ENCODE data around the gene ASTN2. TPM values are rescaled to one million over a fixed set of nuclear protein-coding genes. Genes with fewer than 3 reads are reported as not detected.

The ASTN2 gene
- total RNA-seq, 1 donor from 2014 or later, result 13.6 TPM

DNA sequence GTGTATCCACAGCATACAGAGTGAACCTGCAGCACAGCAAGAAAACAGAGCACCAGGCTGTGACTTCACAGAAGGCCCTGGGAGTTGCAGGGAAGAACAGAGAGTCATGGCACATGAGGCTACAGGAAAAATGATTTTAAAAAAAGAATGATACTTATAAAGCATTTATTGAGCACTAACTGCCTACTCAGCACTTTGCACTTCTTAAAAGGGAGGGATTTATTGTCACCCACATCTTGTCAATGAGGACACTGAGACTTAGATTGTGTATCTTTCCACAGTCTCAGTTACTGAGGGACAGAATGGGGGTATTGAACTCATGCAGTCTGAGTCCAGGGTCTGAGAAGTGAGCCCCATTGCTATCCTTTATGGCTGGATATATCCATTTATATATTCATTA is 972.3 kb downstream of the ASTN2 start:
- H3K27ac ChIP-seq (ENCODE audit: low read depth, low read length), result no peak overlapping the region
- no peak for FAIRE-seq
- no peaks in the 10 kb centered on the region for H3K79me2 ChIP-seq (ENCODE audit: insufficient read depth, low read length)
- no peaks in the 10 kb centered on the region for H4K20me1 ChIP-seq (ENCODE audit: insufficient read depth, low read length)
- peaks cover 8% of the 10 kb centered on the region for H3K4me1 Mint-ChIP-seq (ENCODE audit: low read depth, unreplicated experiment)
- H3K4me3 Mint-ChIP-seq (ENCODE audit: unreplicated experiment), result no peak overlapping the region
- peaks cover 5% of the 10 kb centered on the region for H3K36me3 Mint-ChIP-seq (ENCODE audit: low read depth, unreplicated experiment)
- H3K27ac Mint-ChIP-seq (ENCODE audit: unreplicated experiment), result no peak overlapping the region
- no peak overlapping the region for H3K9ac ChIP-seq (ENCODE audit: low read length)
- no peak overlapping the region for H2AFZ ChIP-seq (ENCODE audit: low read depth, low read length)
- DNase-seq (ENCODE audit: low read depth), result no peak
- H3K4me3 ChIP-seq (ENCODE audit: insufficient read depth, low read depth, low read length), result no peak overlapping the region
- no peaks in the 10 kb centered on the region for H3K9me3 Mint-ChIP-seq (ENCODE audit: unreplicated experiment)
- no peak overlapping the region for H3K4me2 ChIP-seq (ENCODE audit: low read length)
- H3K9me3 ChIP-seq (ENCODE audit: insufficient read depth, low read depth, low read length), result no peaks in the 10 kb centered on the region
- TF ChIP-seq, protein P1, sequence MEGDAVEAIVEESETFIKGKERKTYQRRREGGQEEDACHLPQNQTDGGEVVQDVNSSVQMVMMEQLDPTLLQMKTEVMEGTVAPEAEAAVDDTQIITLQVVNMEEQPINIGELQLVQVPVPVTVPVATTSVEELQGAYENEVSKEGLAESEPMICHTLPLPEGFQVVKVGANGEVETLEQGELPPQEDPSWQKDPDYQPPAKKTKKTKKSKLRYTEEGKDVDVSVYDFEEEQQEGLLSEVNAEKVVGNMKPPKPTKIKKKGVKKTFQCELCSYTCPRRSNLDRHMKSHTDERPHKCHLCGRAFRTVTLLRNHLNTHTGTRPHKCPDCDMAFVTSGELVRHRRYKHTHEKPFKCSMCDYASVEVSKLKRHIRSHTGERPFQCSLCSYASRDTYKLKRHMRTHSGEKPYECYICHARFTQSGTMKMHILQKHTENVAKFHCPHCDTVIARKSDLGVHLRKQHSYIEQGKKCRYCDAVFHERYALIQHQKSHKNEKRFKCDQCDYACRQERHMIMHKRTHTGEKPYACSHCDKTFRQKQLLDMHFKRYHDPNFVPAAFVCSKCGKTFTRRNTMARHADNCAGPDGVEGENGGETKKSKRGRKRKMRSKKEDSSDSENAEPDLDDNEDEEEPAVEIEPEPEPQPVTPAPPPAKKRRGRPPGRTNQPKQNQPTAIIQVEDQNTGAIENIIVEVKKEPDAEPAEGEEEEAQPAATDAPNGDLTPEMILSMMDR (IDR thresholded peaks at IDR 0.05; ENCODE audit: insufficient read depth, low read depth, low read length), result no peak
- no peak for TF ChIP-seq EZH2 (IDR thresholded peaks at IDR 0.05; ENCODE audit: insufficient read depth, low read length)
- H3K27me3 Mint-ChIP-seq (ENCODE audit: low read depth, unreplicated experiment), result no peaks in the 10 kb centered on the region
- H3K4me1 ChIP-seq (ENCODE audit: insufficient read depth, low read length), result no peaks in the 10 kb centered on the region
- no peaks in the 10 kb centered on the region for H3K27me3 ChIP-seq (ENCODE audit: insufficient read depth, low read length)
- no peaks in the 10 kb centered on the region for H3K36me3 ChIP-seq (ENCODE audit: insufficient read depth, low read length)

DNA sequence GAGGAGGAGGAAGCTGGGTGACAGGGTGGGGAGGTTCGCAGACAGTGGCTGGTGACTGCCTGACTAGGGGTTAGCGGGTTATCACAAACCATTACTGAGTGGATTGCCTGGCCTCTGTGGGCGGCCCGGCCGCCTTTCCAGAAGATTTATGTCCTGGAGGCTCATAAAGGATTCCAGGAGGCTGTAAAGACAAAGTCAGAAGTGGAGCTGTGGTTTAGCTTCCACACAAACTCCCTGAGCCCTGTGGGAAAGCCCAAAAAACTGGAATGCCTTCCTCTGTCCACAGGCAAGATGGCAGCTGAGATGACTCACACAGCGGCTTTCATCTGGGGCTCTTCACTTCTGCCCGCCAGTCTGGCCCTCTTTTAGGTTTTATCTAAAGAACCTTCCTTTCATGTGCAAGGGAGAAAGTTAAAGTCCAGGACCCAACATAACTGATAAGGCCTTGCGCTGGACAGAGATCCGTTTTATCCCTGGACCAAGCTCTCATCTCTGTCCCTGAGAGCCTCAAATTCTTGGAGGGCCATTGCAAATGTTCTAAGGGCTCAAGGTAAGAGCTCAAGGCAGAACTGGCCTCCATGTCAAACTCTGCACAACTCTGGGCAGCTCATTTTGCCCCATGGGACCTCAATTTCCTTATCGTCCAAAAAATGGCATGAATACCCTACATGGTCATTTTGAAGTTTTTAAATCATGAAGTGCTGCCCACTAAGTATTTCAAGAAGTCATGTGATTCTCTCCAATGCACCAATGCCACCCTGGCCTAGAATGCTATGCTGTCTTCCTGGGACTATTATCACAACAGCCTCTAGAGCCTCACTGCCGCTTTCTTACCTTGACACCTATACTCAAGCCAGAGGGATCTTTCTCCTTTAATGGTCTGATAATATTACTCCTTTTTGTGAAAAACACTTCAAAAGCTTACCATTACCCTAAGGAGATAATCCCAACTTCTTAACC is 977.2 kb downstream of the ASTN2 start:
- peaks cover 15% of the 10 kb centered on the region for H3K4me1 Mint-ChIP-seq (ENCODE audit: low read depth, unreplicated experiment)
- H3K4me2 ChIP-seq (ENCODE audit: low read length), result no peak overlapping the region

More for the DNA sequence above, 977.2 kb downstream of the ASTN2 start:
- Histone ChIP-seq H2AFZ (ENCODE audit: low read depth, low read length) (no peak overlapping the region), H3K9ac (ENCODE audit: low read length) (no peak overlapping the region), H3K36me3 (ENCODE audit: insufficient read depth, low read length) (no peaks in the 10 kb centered on the region), H3K4me3 (ENCODE audit: insufficient read depth, low read depth, low read length) (no peak overlapping the region), H3K27ac (ENCODE audit: low read depth, low read length) (no peak overlapping the region), H3K27me3 (ENCODE audit: insufficient read depth, low read length) (no peaks in the 10 kb centered on the region), H3K79me2 (ENCODE audit: insufficient read depth, low read length) (no peaks in the 10 kb centered on the region), H3K9me3 (ENCODE audit: insufficient read depth, low read depth, low read length) (no peaks in the 10 kb centered on the region), H3K4me1 (ENCODE audit: insufficient read depth, low read length) (no peaks in the 10 kb centered on the region), H4K20me1 (ENCODE audit: insufficient read depth, low read length) (no peaks in the 10 kb centered on the region)
- Mint-ChIP-seq H3K36me3 (ENCODE audit: low read depth, unreplicated experiment) (peaks cover 5% of the 10 kb centered on the region), H3K9me3 (ENCODE audit: unreplicated experiment) (no peaks in the 10 kb centered on the region), H3K27me3 (ENCODE audit: low read depth, unreplicated experiment) (no peaks in the 10 kb centered on the region), H3K4me3 (ENCODE audit: unreplicated experiment) (no peak overlapping the region), H3K27ac (ENCODE audit: unreplicated experiment) (no peak overlapping the region)
- FAIRE-seq (no peak), DNase-seq (ENCODE audit: low read depth) (peak; percentile 25)
- TF ChIP-seq, protein P1 (IDR thresholded peaks at IDR 0.05; ENCODE audit: insufficient read depth, low read depth, low read length), result no peak
- TF ChIP-seq EZH2 (IDR thresholded peaks at IDR 0.05; ENCODE audit: insufficient read depth, low read length), result no peak
